ENCODE results near the gene SCYGR7. TPM values are rescaled to one million over a fixed set of nuclear protein-coding genes. Genes with fewer than 3 reads are reported as not detected.
"Not testable (repeated sequence)": the region's sequence is repeated elsewhere in the genome, so short reads cannot be mapped to it uniquely, and the experiment has no call there.

Gene SCYGR7
- total RNA-seq, 1 donor from 2014 or later = not detected

DNA sequence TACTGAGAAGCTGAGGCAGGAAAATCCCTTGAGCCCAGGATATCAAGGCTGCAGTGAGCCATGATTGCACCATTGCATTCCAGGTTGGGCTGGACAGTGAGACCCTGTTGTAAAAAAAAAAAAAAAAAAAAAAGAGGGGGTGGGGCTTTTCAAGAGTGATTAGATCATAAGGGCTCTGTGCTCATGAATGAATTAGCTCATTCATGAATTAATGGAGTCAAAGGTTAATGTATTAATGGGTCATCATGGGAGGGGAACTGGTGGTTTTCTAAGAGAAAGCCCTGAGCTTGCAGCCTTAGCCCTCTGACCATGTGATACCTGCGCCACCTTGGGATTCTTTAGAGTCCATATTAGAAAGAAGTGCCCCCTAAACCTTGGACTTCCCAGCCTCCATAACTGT lies 14.8 kb upstream of the SCYGR7 start:
- Mint-ChIP-seq H3K27ac (no peak overlapping the region), H3K27me3 (peaks cover 20% of the 10 kb centered on the region), H3K36me3 (ENCODE audit: low read depth) (no peaks in the 10 kb centered on the region), H3K9me3 (no peaks in the 10 kb centered on the region), H3K4me1 (peaks cover 4% of the 10 kb centered on the region), H3K4me3 (no peak overlapping the region)
- POLR2A ChIA-PET = no interaction called here
- DNase-seq (no peak), ATAC-seq (ENCODE audit: low read depth) (no peak)
- TF ChIP-seq, protein P1, sequence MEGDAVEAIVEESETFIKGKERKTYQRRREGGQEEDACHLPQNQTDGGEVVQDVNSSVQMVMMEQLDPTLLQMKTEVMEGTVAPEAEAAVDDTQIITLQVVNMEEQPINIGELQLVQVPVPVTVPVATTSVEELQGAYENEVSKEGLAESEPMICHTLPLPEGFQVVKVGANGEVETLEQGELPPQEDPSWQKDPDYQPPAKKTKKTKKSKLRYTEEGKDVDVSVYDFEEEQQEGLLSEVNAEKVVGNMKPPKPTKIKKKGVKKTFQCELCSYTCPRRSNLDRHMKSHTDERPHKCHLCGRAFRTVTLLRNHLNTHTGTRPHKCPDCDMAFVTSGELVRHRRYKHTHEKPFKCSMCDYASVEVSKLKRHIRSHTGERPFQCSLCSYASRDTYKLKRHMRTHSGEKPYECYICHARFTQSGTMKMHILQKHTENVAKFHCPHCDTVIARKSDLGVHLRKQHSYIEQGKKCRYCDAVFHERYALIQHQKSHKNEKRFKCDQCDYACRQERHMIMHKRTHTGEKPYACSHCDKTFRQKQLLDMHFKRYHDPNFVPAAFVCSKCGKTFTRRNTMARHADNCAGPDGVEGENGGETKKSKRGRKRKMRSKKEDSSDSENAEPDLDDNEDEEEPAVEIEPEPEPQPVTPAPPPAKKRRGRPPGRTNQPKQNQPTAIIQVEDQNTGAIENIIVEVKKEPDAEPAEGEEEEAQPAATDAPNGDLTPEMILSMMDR (IDR thresholded peaks at IDR 0.05) = no peak
- intact Hi-C loops (cut with micrococcal nuclease) = no loop called here
- CTCF ChIA-PET = no interaction called here

DNA sequence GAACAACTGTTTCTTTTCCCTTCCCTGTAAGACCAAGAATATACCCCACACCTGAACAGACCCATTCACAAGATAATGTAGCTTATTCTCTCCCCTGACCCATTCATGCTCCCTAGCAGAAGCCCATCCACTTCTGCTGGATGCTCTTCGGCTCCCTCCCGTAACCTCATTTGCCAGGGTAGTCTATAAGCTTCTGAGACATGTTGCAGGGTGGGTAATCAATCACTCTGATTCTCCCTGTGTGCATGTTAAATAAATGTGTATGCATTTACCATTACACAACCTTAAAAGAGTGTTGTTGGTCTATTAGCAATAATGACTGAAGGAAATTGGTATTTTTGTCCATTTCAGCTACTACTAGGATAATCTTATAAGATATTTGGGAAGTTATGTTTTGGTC lies 11.6 kb upstream of the SCYGR7 start:
- CTCF ChIA-PET = no interaction called here
- ATAC-seq (ENCODE audit: low read depth) (no peak), DNase-seq (no peak)
- Mint-ChIP-seq H3K27ac (no peak overlapping the region), H3K4me1 (peaks cover 4% of the 10 kb centered on the region), H3K36me3 (ENCODE audit: low read depth) (no peaks in the 10 kb centered on the region), H3K4me3 (no peak overlapping the region), H3K27me3 (peaks cover 19% of the 10 kb centered on the region), H3K9me3 (no peaks in the 10 kb centered on the region)
- TF ChIP-seq, protein P1 (IDR thresholded peaks at IDR 0.05) = no peak
- intact Hi-C loops (cut with micrococcal nuclease) = no loop called here
- POLR2A ChIA-PET = no interaction called here

DNA sequence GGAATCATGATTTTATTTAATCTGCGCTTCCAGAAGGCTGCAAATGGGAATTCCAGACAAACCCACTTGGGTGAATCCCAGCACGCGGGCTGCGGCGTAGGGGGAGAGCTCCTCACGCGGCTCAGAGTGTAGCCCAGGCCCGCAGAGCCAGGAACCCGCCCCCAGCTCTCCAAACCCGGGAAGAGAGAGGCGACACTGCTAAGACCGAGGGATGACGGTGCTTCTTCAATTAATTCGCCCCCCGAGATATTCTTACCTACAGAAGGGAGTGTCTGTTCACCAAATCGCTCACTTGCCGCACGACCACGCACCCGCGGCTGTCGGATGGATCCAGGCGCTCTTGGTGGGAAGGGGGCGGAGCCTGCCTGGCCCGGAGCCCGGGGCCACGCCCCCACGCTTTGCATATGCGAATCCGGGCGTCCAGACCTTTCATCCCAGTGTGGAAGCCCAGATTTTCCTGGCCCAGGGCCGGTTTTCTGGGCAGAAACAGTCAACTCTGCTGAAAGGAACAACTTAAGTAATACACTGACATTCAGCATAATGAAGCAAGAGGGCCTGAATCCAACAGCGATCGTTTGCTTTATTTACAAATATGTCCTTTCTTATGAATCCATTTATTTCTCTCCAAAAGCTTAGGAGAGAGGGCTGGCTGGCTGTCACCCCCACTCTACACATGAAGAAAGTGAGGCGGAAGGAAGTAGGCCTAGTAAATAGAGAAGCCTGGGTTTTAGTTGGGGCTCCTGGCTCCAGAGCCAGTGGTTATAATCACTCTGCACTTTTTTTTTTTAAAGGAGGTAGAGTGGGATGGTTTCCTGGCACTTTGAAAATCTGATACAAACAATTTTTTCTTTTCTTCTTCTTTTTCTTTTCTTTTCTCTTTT lies 10.2 kb upstream of the SCYGR7 start, which contains the start of gene SLC19A3:
Gene SLC19A3, minus strand, starts transcription at position 342 of the 881 bp plus-strand sequence. CDS start 15,710 bp downstream, outside the sequence.
- TF ChIP-seq, protein P1 (IDR thresholded peaks at IDR 0.05) = no peak
- POLR2A ChIA-PET = no interaction called here
- Mint-ChIP-seq H3K4me3 (no peak within 1 kb of the TSS), H3K36me3 (ENCODE audit: low read depth) (no peaks in the 10 kb centered on the region), H3K9me3 (no peaks in the 10 kb centered on the region), H3K27ac (no peak within 1 kb of the TSS), H3K4me1 (peaks cover 4% of the 10 kb centered on the region), H3K27me3 (peaks cover 23% of the 10 kb centered on the region)
- ATAC-seq (ENCODE audit: low read depth) (no peak), DNase-seq (no peak)
- intact Hi-C loops (cut with micrococcal nuclease) = no loop called here
- CTCF ChIA-PET = no interaction called here

- DNase-seq = no peak
- intact Hi-C loops (cut with micrococcal nuclease) = no loop called here
- Mint-ChIP-seq H3K36me3 (ENCODE audit: low read depth) (no peaks in the 10 kb centered on the region), H3K27me3 (peaks cover 20% of the 10 kb centered on the region), H3K4me1 (peaks cover 4% of the 10 kb centered on the region), H3K27ac (no peak overlapping the region), H3K4me3 (no peak overlapping the region), H3K9me3 (no peaks in the 10 kb centered on the region)
- ATAC-seq (ENCODE audit: low read depth) = no peak
- CTCF ChIA-PET = no interaction called here
- TF ChIP-seq, protein P1 (IDR thresholded peaks at IDR 0.05) = no peak
- POLR2A ChIA-PET = no interaction called here
Observed at GRCh38 chr2:227719641-227720040, 8.5 kb upstream of the SCYGR7 start.

DNA sequence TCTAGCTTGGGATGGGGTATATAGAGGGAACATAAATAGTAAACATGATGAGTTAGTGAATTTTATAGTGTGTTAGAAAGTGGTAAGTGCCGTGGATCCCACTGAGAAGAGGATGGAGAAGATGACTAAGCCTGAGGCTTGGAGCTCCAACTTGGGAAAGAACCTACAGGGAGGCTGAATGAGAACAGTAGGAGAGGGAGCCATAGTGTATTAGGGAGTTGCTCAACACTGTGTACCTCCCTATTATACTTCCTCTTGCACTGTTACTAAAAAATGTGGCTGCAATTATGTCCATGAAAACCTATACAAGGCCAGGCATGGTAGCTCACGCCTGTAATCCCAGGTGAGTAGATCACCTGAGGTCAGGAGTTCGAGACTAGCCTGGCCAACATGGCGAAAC lies 7.5 kb upstream of the SCYGR7 start:
- intact Hi-C loops (cut with micrococcal nuclease) = no loop called here
- Mint-ChIP-seq H3K9me3 (no peaks in the 10 kb centered on the region), H3K4me1 (peaks cover 4% of the 10 kb centered on the region), H3K4me3 (no peak overlapping the region), H3K27ac (no peak overlapping the region), H3K36me3 (ENCODE audit: low read depth) (no peaks in the 10 kb centered on the region), H3K27me3 (peaks cover 20% of the 10 kb centered on the region)
- ChIA-PET POLR2A (no interaction called here), CTCF (no interaction called here)
- ATAC-seq (ENCODE audit: low read depth) = no peak
- TF ChIP-seq, protein P1 (IDR thresholded peaks at IDR 0.05) = no peak
- no peak for DNase-seq

DNA sequence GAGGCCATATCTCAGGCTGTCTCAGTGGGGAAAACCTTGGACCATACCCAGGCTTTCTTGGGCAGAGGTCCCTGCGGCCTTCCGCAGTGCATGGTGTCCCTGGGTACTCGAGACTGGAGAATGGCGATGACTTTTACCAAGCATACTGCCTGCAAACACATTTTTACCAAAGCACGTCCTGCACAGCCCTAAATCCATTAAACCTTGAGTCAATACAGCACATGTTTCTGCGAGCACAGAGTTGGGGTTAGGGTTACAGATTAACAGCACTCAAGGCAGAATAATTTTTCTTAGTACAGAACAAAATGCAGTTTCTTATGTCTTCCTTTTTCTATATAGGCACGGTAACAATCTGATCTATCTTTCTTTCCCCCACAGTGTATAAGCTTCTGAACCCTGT lies 5.3 kb upstream of the SCYGR7 start:
- intact Hi-C loops (cut with micrococcal nuclease); POLR2A ChIA-PET; H3K36me3 Mint-ChIP-seq (ENCODE audit: low read depth); ATAC-seq (ENCODE audit: low read depth); H3K27me3 Mint-ChIP-seq; DNase-seq; CTCF ChIA-PET; H3K9me3 Mint-ChIP-seq; H3K4me1 Mint-ChIP-seq; H3K27ac Mint-ChIP-seq; H3K4me3 Mint-ChIP-seq: not testable (repeated sequence)
